SU-DHL-6 (cell line): ENCODE measurements around the gene SLC66A1.

Experiments used
- H2AFZ ChIP-seq: fragments of 200-600 bp; sonication (generic); 2 replicates; pipeline ENCODE4 v1.6.1; 2014; ENCODE audit warnings: low read depth, mild to moderate bottlenecking, moderate library complexity, mixed read lengths, antibody characterized with exemption, low read length; ENCODE audit not compliant: severe bottlenecking
- H3F3A ChIP-seq: fragments of 200-600 bp; shearing (Covaris generic); 2 replicates; pipeline ENCODE4 v1.6.0; 2016; ENCODE audit warnings: antibody characterized with exemption, mild to moderate bottlenecking; ENCODE audit not compliant: insufficient read depth
- H3K27ac ChIP-seq: fragments of 200-600 bp; sonication (generic); 2 replicates; pipeline ENCODE4 v1.5.1; 2016; ENCODE audit warnings: low read depth, mild to moderate bottlenecking, low read length, moderate library complexity, mixed read lengths
- H3K27me3 ChIP-seq: fragments of 200-600 bp; sonication (generic), shearing (Covaris generic); 2 replicates; pipeline ENCODE4 v1.6.0; 2014; ENCODE audit warnings: mild to moderate bottlenecking, low read length
- H3K36me3 ChIP-seq: fragments of 200-600 bp; sonication (generic); 2 replicates; pipeline ENCODE4 v1.6.1; 2014; ENCODE audit warnings: mild to moderate bottlenecking, low read length, mixed read lengths
- H3K4me2 ChIP-seq: fragments of 300-600, 200-600 bp; shearing (Covaris generic), sonication (generic); 2 replicates; pipeline ENCODE4 v1.6.0; 2014; ENCODE audit warnings: low read length, low read depth, mild to moderate bottlenecking; ENCODE audit not compliant: poor library complexity, severe bottlenecking
- H3K4me3 ChIP-seq: fragments of 200-600 bp; sonication (generic); 2 replicates; pipeline ENCODE4 v1.5.1; 2014; ENCODE audit warnings: antibody characterized with exemption, low read length, mild to moderate bottlenecking, mixed read lengths; ENCODE audit not compliant: insufficient read depth, poor library complexity, severe bottlenecking
- H3K79me2 ChIP-seq: fragments of 200-600 bp; sonication (generic); 2 replicates; pipeline ENCODE4 v1.6.1; 2014; ENCODE audit warnings: mild to moderate bottlenecking, low read length, moderate library complexity; ENCODE audit not compliant: insufficient read depth
- H3K9ac ChIP-seq: fragments of 200-600 bp; sonication (generic); 2 replicates; pipeline ENCODE4 v1.7.0; 2014; ENCODE audit warnings: mild to moderate bottlenecking, low read length
- H3K9me2 ChIP-seq: fragments of 200-600 bp; sonication (generic); replicated peaks from 2 replicates; pipeline ENCODE4 v1.6.1; 2014; ENCODE audit warnings: low read length; ENCODE audit not compliant: insufficient read depth
- H3K9me3 ChIP-seq: fragments of 200-600 bp; sonication (generic); 2 replicates; pipeline ENCODE4 v1.6.1; 2014; ENCODE audit warnings: low read length, mixed read lengths; ENCODE audit not compliant: insufficient read depth
- H4K20me1 ChIP-seq: fragments of 200-600 bp; sonication (generic); 2 replicates; pipeline ENCODE4 v1.6.1; 2014; ENCODE audit warnings: low read depth, mild to moderate bottlenecking, antibody characterized with exemption, low read length, moderate library complexity, mixed read lengths
- CTCF ChIP-seq: fragments of 200-600 bp; sonication (generic); IDR thresholded peaks from one replicate; pipeline ENCODE4 v1.5.1; 2017; ENCODE audit warnings: antibody characterized with exemption, mild to moderate bottlenecking, low read length, moderate library complexity; ENCODE audit not compliant: insufficient read depth, poor library complexity, severe bottlenecking
- EZH2phosphoT487 ChIP-seq: fragments of 200-600 bp; sonication (generic), shearing (Covaris generic); conservative IDR thresholded peaks from 2 replicates; pipeline ENCODE4 v1.6.1; 2018; ENCODE audit warnings: mild to moderate bottlenecking, antibody characterized with exemption, low read length, moderate library complexity, mixed read lengths

The SLC66A1 gene

GRCh38 chr1:19360843-19361610 lies 48.9 kb downstream of the SLC66A1 start:
- TF ChIP-seq EZH2phosphoT487 (no peak), CTCF (no peak)
- Histone ChIP-seq H3K9ac (no peak overlapping the region), H3K27me3 (no peaks in the 10 kb centered on the region), H3K4me2 (no peak overlapping the region), H3K4me3 (no peak overlapping the region), H3K9me2 (no peaks in the 10 kb centered on the region), H3K27ac (no peak overlapping the region), H3F3A (no peaks in the 10 kb centered on the region), H3K36me3 (no peaks in the 10 kb centered on the region), H3K79me2 (0 out of 2 replicates have a peak, but pooled peaks cover 6% of the 10 kb centered on the region), H3K9me3 (no peaks in the 10 kb centered on the region), H2AFZ (no peak overlapping the region), H4K20me1 (no peaks in the 10 kb centered on the region)

GRCh38 chr1:19361611-19362147 lies 49.6 kb downstream of the SLC66A1 start:
- 0 out of 2 replicates have a peak, but pooled peaks cover 6% of the 10 kb centered on the region for H3K79me2 ChIP-seq
- H3K27me3 ChIP-seq: no peaks in the 10 kb centered on the region
- H3K4me3 ChIP-seq: no peak overlapping the region
- no peak overlapping the region for H2AFZ ChIP-seq
- H4K20me1 ChIP-seq: no peaks in the 10 kb centered on the region
- H3K9ac ChIP-seq: no peak overlapping the region
- H3K9me2 ChIP-seq: no peaks in the 10 kb centered on the region
- H3K9me3 ChIP-seq: no peaks in the 10 kb centered on the region
- no peak for TF ChIP-seq CTCF
- H3K36me3 ChIP-seq: no peaks in the 10 kb centered on the region
- no peaks in the 10 kb centered on the region for H3F3A ChIP-seq
- no peak overlapping the region for H3K4me2 ChIP-seq
- no peak overlapping the region for H3K27ac ChIP-seq

- Histone ChIP-seq H3K27ac (no peak overlapping the region), H4K20me1 (no peaks in the 10 kb centered on the region), H3K36me3 (no peaks in the 10 kb centered on the region), H3K4me2 (no peak overlapping the region), H3K79me2 (0 out of 2 replicates have a peak, but pooled peaks cover 6% of the 10 kb centered on the region), H3K4me3 (no peak overlapping the region), H3F3A (no peaks in the 10 kb centered on the region), H3K9ac (no peak overlapping the region), H3K27me3 (no peaks in the 10 kb centered on the region), H3K9me2 (no peaks in the 10 kb centered on the region), H2AFZ (no peak overlapping the region), H3K9me3 (no peaks in the 10 kb centered on the region)
- TF ChIP-seq EZH2phosphoT487: no peak
- TF ChIP-seq CTCF: no peak
These were observed 51.5 kb downstream of the SLC66A1 start for GRCh38 chr1:19363536-19364152.
